ENCODE measurements around the gene SETD1A. TPM values are rescaled to one million over a fixed set of nuclear protein-coding genes. Genes with fewer than 3 reads are reported as not detected.

The SETD1A gene
- total and polyA plus RNA-seq, 2 of the 8 experiments (the other 6 are each of a cell fraction or from before 2014, with no cell fraction given): 4.8 to 29.0 TPM

DNA sequence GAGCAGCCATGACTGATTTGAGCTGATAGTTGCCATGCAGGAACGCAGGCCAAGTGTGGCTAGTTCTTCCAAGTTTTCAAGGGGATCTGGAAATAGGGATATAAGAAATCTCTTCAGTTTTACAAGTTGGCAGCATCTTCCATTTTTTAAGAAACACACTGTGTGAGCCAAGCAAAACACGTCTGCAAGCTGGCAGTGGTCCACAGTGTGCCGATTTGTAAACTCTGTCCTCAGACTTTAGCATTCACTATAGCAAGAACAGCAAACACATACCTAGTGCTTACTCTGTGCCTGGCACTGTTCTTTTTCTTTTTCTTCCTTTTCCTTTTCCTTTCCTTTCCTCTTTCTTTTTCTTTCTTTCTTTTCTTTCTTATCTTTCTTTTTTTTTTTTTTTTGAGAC lies 5.8 kb upstream of the SETD1A start (continued):
- TF ChIP-seq, protein P1, sequence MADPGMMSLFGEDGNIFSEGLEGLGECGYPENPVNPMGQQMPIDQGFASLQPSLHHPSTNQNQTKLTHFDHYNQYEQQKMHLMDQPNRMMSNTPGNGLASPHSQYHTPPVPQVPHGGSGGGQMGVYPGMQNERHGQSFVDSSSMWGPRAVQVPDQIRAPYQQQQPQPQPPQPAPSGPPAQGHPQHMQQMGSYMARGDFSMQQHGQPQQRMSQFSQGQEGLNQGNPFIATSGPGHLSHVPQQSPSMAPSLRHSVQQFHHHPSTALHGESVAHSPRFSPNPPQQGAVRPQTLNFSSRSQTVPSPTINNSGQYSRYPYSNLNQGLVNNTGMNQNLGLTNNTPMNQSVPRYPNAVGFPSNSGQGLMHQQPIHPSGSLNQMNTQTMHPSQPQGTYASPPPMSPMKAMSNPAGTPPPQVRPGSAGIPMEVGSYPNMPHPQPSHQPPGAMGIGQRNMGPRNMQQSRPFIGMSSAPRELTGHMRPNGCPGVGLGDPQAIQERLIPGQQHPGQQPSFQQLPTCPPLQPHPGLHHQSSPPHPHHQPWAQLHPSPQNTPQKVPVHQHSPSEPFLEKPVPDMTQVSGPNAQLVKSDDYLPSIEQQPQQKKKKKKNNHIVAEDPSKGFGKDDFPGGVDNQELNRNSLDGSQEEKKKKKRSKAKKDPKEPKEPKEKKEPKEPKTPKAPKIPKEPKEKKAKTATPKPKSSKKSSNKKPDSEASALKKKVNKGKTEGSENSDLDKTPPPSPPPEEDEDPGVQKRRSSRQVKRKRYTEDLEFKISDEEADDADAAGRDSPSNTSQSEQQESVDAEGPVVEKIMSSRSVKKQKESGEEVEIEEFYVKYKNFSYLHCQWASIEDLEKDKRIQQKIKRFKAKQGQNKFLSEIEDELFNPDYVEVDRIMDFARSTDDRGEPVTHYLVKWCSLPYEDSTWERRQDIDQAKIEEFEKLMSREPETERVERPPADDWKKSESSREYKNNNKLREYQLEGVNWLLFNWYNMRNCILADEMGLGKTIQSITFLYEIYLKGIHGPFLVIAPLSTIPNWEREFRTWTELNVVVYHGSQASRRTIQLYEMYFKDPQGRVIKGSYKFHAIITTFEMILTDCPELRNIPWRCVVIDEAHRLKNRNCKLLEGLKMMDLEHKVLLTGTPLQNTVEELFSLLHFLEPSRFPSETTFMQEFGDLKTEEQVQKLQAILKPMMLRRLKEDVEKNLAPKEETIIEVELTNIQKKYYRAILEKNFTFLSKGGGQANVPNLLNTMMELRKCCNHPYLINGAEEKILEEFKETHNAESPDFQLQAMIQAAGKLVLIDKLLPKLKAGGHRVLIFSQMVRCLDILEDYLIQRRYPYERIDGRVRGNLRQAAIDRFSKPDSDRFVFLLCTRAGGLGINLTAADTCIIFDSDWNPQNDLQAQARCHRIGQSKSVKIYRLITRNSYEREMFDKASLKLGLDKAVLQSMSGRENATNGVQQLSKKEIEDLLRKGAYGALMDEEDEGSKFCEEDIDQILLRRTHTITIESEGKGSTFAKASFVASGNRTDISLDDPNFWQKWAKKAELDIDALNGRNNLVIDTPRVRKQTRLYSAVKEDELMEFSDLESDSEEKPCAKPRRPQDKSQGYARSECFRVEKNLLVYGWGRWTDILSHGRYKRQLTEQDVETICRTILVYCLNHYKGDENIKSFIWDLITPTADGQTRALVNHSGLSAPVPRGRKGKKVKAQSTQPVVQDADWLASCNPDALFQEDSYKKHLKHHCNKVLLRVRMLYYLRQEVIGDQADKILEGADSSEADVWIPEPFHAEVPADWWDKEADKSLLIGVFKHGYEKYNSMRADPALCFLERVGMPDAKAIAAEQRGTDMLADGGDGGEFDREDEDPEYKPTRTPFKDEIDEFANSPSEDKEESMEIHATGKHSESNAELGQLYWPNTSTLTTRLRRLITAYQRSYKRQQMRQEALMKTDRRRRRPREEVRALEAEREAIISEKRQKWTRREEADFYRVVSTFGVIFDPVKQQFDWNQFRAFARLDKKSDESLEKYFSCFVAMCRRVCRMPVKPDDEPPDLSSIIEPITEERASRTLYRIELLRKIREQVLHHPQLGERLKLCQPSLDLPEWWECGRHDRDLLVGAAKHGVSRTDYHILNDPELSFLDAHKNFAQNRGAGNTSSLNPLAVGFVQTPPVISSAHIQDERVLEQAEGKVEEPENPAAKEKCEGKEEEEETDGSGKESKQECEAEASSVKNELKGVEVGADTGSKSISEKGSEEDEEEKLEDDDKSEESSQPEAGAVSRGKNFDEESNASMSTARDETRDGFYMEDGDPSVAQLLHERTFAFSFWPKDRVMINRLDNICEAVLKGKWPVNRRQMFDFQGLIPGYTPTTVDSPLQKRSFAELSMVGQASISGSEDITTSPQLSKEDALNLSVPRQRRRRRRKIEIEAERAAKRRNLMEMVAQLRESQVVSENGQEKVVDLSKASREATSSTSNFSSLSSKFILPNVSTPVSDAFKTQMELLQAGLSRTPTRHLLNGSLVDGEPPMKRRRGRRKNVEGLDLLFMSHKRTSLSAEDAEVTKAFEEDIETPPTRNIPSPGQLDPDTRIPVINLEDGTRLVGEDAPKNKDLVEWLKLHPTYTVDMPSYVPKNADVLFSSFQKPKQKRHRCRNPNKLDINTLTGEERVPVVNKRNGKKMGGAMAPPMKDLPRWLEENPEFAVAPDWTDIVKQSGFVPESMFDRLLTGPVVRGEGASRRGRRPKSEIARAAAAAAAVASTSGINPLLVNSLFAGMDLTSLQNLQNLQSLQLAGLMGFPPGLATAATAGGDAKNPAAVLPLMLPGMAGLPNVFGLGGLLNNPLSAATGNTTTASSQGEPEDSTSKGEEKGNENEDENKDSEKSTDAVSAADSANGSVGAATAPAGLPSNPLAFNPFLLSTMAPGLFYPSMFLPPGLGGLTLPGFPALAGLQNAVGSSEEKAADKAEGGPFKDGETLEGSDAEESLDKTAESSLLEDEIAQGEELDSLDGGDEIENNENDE (IDR thresholded peaks at IDR 0.05; ENCODE audit: insufficient replicate concordance, low read length): no peak
- TF ChIP-seq, protein P2, sequence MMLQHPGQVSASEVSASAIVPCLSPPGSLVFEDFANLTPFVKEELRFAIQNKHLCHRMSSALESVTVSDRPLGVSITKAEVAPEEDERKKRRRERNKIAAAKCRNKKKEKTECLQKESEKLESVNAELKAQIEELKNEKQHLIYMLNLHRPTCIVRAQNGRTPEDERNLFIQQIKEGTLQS (IDR thresholded peaks at IDR 0.05; ENCODE audit: insufficient read depth, low read depth, low read length): no peak
- no peak for TF ChIP-seq CEBPB (IDR thresholded peaks at IDR 0.05; ENCODE audit: low read depth, low read length)
- TF ChIP-seq, protein P3, sequence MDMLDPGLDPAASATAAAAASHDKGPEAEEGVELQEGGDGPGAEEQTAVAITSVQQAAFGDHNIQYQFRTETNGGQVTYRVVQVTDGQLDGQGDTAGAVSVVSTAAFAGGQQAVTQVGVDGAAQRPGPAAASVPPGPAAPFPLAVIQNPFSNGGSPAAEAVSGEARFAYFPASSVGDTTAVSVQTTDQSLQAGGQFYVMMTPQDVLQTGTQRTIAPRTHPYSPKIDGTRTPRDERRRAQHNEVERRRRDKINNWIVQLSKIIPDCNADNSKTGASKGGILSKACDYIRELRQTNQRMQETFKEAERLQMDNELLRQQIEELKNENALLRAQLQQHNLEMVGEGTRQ (IDR thresholded peaks at IDR 0.05; ENCODE audit: low read length): no peak
- TF ChIP-seq SIN3A (conservative IDR thresholded peaks at IDR 0.05 in 1 of 2, IDR thresholded peaks at IDR 0.05 in 1 of 2; ENCODE audit: low read depth in 1 of 2, low read length in 2 of 2): no peak
- TF ChIP-seq SIRT6 (IDR thresholded peaks at IDR 0.05; ENCODE audit: low read length): no peak
- TF ChIP-seq JUN (IDR thresholded peaks at IDR 0.05; ENCODE audit: low read depth, low read length): no peak
- no peak for TF ChIP-seq TAF7 (optimal IDR thresholded peaks at IDR 0.05; ENCODE audit: borderline replicate concordance, low read depth, low read length)
- TF ChIP-seq ASH2L (IDR thresholded peaks at IDR 0.05; ENCODE audit: low read length): no peak
- no peak for TF ChIP-seq SP1 (IDR thresholded peaks at IDR 0.05; ENCODE audit: low read depth, low read length)
- TF ChIP-seq JUND (IDR thresholded peaks at IDR 0.05; ENCODE audit: low read length): no peak

Data from H1 (cell line).